A673 (cell line): Measurements from ENCODE around the gene ARHGAP45.

Source experiments
- EZH2 ChIP-seq: fragments of 200-600 bp; sonication (generic); IDR thresholded peaks from 2 replicates; pipeline ENCODE4 v1.6.1; 2017; ENCODE audit warnings: borderline replicate concordance, low read depth, mild to moderate bottlenecking, mixed read lengths, antibody characterized with exemption, low read length; ENCODE audit not compliant: poor library complexity, severe bottlenecking
- TF ChIP-seq, protein P1 (sequence below): fragments of 300-800, 200-600 bp; sonication (generic); conservative IDR thresholded peaks from 2 replicates; pipeline ENCODE4 v1.5.1; 2017; ENCODE audit warnings: low read depth, mild to moderate bottlenecking, antibody characterized with exemption, low read length, moderate library complexity, mixed read lengths

DNA sequence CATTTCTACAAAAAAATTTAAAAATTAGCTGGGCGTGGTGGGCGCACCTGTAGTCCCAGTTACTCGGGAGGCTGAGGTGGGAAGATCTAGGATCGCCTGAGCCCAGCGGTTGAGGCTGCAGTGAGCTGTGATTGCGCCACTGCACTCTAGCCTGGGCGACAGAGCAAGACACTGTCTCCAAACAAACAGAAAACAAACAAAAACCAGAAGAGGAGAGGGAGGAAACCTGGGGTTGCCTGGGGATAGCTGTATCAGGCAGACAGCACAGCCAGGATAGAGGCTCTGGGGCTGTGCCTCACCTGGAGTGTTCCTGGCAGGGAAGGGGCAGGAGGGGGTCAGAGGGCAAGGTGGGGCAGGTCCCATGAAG lies 30.8 kb downstream of the ARHGAP45 start:
- TF ChIP-seq, protein P1, sequence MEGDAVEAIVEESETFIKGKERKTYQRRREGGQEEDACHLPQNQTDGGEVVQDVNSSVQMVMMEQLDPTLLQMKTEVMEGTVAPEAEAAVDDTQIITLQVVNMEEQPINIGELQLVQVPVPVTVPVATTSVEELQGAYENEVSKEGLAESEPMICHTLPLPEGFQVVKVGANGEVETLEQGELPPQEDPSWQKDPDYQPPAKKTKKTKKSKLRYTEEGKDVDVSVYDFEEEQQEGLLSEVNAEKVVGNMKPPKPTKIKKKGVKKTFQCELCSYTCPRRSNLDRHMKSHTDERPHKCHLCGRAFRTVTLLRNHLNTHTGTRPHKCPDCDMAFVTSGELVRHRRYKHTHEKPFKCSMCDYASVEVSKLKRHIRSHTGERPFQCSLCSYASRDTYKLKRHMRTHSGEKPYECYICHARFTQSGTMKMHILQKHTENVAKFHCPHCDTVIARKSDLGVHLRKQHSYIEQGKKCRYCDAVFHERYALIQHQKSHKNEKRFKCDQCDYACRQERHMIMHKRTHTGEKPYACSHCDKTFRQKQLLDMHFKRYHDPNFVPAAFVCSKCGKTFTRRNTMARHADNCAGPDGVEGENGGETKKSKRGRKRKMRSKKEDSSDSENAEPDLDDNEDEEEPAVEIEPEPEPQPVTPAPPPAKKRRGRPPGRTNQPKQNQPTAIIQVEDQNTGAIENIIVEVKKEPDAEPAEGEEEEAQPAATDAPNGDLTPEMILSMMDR: no peak
- no peak for TF ChIP-seq EZH2
